Measurements from ENCODE around the gene CDK11A. TPM values are rescaled to one million over a fixed set of nuclear protein-coding genes. Genes with fewer than 3 reads are reported as not detected.
"Not testable (repeated sequence)": the region's sequence is repeated elsewhere in the genome, so short reads cannot be mapped to it uniquely, and the experiment has no call there.

Gene CDK11A
- total RNA-seq (10.5 and 14.2 TPM in 2 replicates), polyA plus RNA-seq (2.8 and 3.0 TPM in 2 replicates), polyA minus RNA-seq (ENCODE audit: low replicate concordance) (4.0 and 12.4 TPM in 2 replicates)
- polyA plus RNA-seq (2012): 16.1 and 22.0 TPM in 2 replicates

- H3K4me2 ChIP-seq (ENCODE audit: extremely low read depth, insufficient read depth, low read length): peak within 1 kb of the TSS; percentile 64
- H3K4me1 ChIP-seq (ENCODE audit: control insufficient read depth, extremely low read depth, insufficient read depth, low read length); H2AFZ ChIP-seq (ENCODE audit: low read length): not testable (repeated sequence)
These were observed at the start of gene CDK11A for GRCh38 chr1:1724035-1724864. CDK11A (minus strand) TSS chr1:1724357; CDS start chr1:1722818, 1,539 bp downstream.

GRCh38 chr1:1773874-1774273, 49.7 kb upstream of the CDK11A start:
- H4K20me1 ChIP-seq (ENCODE audit: control insufficient read depth, extremely low read depth, insufficient read depth, low read length): no peaks in the 10 kb centered on the region
- H3K4me3 ChIP-seq (replicated peaks in 1 of 4; ENCODE audit: control extremely low read depth in 1 of 4, insufficient read depth in 1 of 4, low read depth in 3 of 4, low read length in 4 of 4): no peak overlapping the region
- peaks cover 2% of the 10 kb centered on the region for H3K9me3 ChIP-seq (ENCODE audit: control insufficient read depth, insufficient read depth, low read depth, low read length)
- no peak overlapping the region for H2AFZ ChIP-seq (ENCODE audit: low read length)
- DNase-seq (ENCODE audit: low read depth in 2 of 2): no peak
- TF ChIP-seq CTCF (conservative IDR thresholded peaks at IDR 0.05 in 1 of 2, IDR thresholded peaks at IDR 0.05 in 1 of 2; ENCODE audit: low read depth in 1 of 2, low read length in 2 of 2) (no peak), EZH2 (IDR thresholded peaks at IDR 0.05; ENCODE audit: low read length, missing control alignments) (no peak)
- H3K9ac ChIP-seq (ENCODE audit: insufficient read depth, low read length): no peak overlapping the region
- peaks cover 59% of the 10 kb centered on the region for H3K79me2 ChIP-seq (ENCODE audit: control insufficient read depth, insufficient read depth, low read length)
- H3K27ac ChIP-seq (ENCODE audit: insufficient read depth, low read length): no peak overlapping the region
- no peaks in the 10 kb centered on the region for H3K36me3 ChIP-seq (ENCODE audit: control insufficient read depth, insufficient read depth, low read length)
- H3K27me3 ChIP-seq (ENCODE audit: control insufficient read depth, insufficient read depth, low read length): no peaks in the 10 kb centered on the region
- H3K4me1 ChIP-seq (ENCODE audit: control insufficient read depth, extremely low read depth, insufficient read depth, low read length): peaks cover 2% of the 10 kb centered on the region
- H3K4me2 ChIP-seq (ENCODE audit: extremely low read depth, insufficient read depth, low read length): no peak overlapping the region

More at GRCh38 chr1:1724035-1724864, at the start of gene CDK11A:
- not testable (repeated sequence) for H4K20me1 ChIP-seq (ENCODE audit: control insufficient read depth, extremely low read depth, insufficient read depth, low read length); H3K9me3 ChIP-seq (ENCODE audit: control insufficient read depth, insufficient read depth, low read depth, low read length); H3K79me2 ChIP-seq (ENCODE audit: control insufficient read depth, insufficient read depth, low read length); H3K27me3 ChIP-seq (ENCODE audit: control insufficient read depth, insufficient read depth, low read length); H3K36me3 ChIP-seq (ENCODE audit: control insufficient read depth, insufficient read depth, low read length)
- Histone ChIP-seq H3K4me3 (replicated peaks in 1 of 4; ENCODE audit: control extremely low read depth in 1 of 4, insufficient read depth in 1 of 4, low read depth in 3 of 4, low read length in 4 of 4) (peak within 1 kb of the TSS; percentile 50 to 70 (median 58)), H3K27ac (ENCODE audit: insufficient read depth, low read length) (peak within 1 kb of the TSS; percentile 87), H3K9ac (ENCODE audit: insufficient read depth, low read length) (peak within 1 kb of the TSS; percentile 78)
- peak; percentile 100 for DNase-seq (ENCODE audit: low read depth in 2 of 2)

GRCh38 chr1:1771096-1771495, 46.9 kb upstream of the CDK11A start:
- H3K4me2 ChIP-seq (ENCODE audit: extremely low read depth, insufficient read depth, low read length): no peak overlapping the region
- H3K79me2 ChIP-seq (ENCODE audit: control insufficient read depth, insufficient read depth, low read length): peaks cover 60% of the 10 kb centered on the region
- no peak overlapping the region for H3K27ac ChIP-seq (ENCODE audit: insufficient read depth, low read length)
- H3K9ac ChIP-seq (ENCODE audit: insufficient read depth, low read length): no peak overlapping the region
- peaks cover 2% of the 10 kb centered on the region for H3K9me3 ChIP-seq (ENCODE audit: control insufficient read depth, insufficient read depth, low read depth, low read length)
- H3K36me3 ChIP-seq (ENCODE audit: control insufficient read depth, insufficient read depth, low read length): no peaks in the 10 kb centered on the region
- no peaks in the 10 kb centered on the region for H3K4me1 ChIP-seq (ENCODE audit: control insufficient read depth, extremely low read depth, insufficient read depth, low read length)
- no peak overlapping the region for H3K4me3 ChIP-seq (replicated peaks in 1 of 4; ENCODE audit: control extremely low read depth in 1 of 4, insufficient read depth in 1 of 4, low read depth in 3 of 4, low read length in 4 of 4)
- DNase-seq (ENCODE audit: low read depth in 2 of 2): no peak
- no peaks in the 10 kb centered on the region for H3K27me3 ChIP-seq (ENCODE audit: control insufficient read depth, insufficient read depth, low read length)
- no peaks in the 10 kb centered on the region for H4K20me1 ChIP-seq (ENCODE audit: control insufficient read depth, extremely low read depth, insufficient read depth, low read length)
- no peak overlapping the region for H2AFZ ChIP-seq (ENCODE audit: low read length)
- TF ChIP-seq EZH2 (IDR thresholded peaks at IDR 0.05; ENCODE audit: low read length, missing control alignments) (no peak), CTCF (conservative IDR thresholded peaks at IDR 0.05 in 1 of 2, IDR thresholded peaks at IDR 0.05 in 1 of 2; ENCODE audit: low read depth in 1 of 2, low read length in 2 of 2) (no peak)

Data from fibroblast of lung (primary cell).